DMS153 (cell line): ENCODE measurements around the gene COX19.

ENCODE experiments used
- DNase-seq: peaks from one replicate; lab custom pipeline; 2025; lab: John Stamatoyannopoulos, UW

COX19 gene

GRCh38 chr7:978049-978346, 2.6 kb upstream of the COX19 start:
- DNase-seq = no peak

GRCh38 chr7:977326-978048, 2.1 kb upstream of the COX19 start:
- DNase-seq = peak; percentile 65

GRCh38 chr7:976901-977325, 1.6 kb upstream of the COX19 start:
- DNase-seq = no peak

- DNase-seq = no peak
Observed at GRCh38 chr7:975702-976473, 539 bp upstream of the COX19 start.

GRCh38 chr7:974172-974571, 1.2 kb downstream of the COX19 start:
- no peak for DNase-seq

- DNase-seq = no peak
Observed at GRCh38 chr7:973312-973711, 2.0 kb downstream of the COX19 start.

- no peak for DNase-seq
Observed at GRCh38 chr7:972676-973309, 2.6 kb downstream of the COX19 start.

GRCh38 chr7:972110-972509, 3.2 kb downstream of the COX19 start:
- no peak for DNase-seq

- DNase-seq = no peak
Observed at GRCh38 chr7:970744-971143, 4.6 kb downstream of the COX19 start.

GRCh38 chr7:969403-969802, 5.9 kb downstream of the COX19 start:
- DNase-seq = no peak

GRCh38 chr7:968205-969105, 6.9 kb downstream of the COX19 start:
- no peak for DNase-seq

- DNase-seq = no peak
Observed at GRCh38 chr7:967361-968082, 7.8 kb downstream of the COX19 start.

GRCh38 chr7:966291-967069, 8.9 kb downstream of the COX19 start:
- no peak for DNase-seq

GRCh38 chr7:964401-965231, 10.7 kb downstream of the COX19 start:
- DNase-seq = no peak

GRCh38 chr7:963236-964078, 11.9 kb downstream of the COX19 start:
- DNase-seq = no peak

GRCh38 chr7:962401-963081, 12.8 kb downstream of the COX19 start:
- DNase-seq = no peak

GRCh38 chr7:961546-962400, 13.6 kb downstream of the COX19 start:
- no peak for DNase-seq
